ENCODE data around the gene MYF6.

DNA sequence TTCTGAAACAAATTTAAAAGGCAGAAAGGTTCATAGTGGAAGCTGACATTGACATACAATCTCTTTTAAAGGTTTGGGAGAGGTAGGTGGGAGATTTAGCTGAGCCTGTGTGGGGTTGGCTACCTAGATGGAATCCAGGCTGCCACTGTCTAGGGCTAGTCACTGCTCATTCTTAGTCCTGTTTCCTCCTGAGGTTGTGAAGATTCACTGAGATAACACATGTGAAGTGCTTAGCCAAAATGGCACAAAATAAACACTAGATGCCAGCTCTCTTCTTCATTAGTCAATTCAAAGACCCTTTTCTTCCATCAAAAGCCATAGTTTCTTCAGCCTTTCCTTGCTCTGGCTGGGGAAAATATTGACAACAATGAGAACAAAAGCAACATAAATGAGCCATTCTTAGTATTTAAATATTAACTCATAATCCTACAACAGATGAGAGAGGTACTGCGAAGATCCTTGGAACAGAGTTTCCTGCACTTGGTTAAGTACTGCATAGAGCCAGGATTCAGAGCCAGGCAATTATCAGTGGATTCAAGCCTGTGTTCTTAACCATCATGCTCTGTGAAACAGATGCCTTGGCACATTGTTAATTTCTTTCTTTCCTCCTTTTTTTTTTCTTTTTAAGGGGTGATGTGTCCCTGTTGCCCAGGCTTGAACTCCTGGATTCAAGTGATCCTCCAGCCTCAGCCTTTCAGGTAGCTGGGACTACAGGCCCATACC, 3.5 kb downstream of the MYF6 start:
- TF ChIP-seq, protein P1, sequence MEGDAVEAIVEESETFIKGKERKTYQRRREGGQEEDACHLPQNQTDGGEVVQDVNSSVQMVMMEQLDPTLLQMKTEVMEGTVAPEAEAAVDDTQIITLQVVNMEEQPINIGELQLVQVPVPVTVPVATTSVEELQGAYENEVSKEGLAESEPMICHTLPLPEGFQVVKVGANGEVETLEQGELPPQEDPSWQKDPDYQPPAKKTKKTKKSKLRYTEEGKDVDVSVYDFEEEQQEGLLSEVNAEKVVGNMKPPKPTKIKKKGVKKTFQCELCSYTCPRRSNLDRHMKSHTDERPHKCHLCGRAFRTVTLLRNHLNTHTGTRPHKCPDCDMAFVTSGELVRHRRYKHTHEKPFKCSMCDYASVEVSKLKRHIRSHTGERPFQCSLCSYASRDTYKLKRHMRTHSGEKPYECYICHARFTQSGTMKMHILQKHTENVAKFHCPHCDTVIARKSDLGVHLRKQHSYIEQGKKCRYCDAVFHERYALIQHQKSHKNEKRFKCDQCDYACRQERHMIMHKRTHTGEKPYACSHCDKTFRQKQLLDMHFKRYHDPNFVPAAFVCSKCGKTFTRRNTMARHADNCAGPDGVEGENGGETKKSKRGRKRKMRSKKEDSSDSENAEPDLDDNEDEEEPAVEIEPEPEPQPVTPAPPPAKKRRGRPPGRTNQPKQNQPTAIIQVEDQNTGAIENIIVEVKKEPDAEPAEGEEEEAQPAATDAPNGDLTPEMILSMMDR (IDR thresholded peaks at IDR 0.05; ENCODE audit: poor library complexity) = no peak
- no peak for TF ChIP-seq EZH2 (IDR thresholded peaks at IDR 0.05; ENCODE audit: borderline replicate concordance)
- TF ChIP-seq EZH2phosphoT487 (IDR thresholded peaks at IDR 0.05; ENCODE audit: low read depth, severe bottlenecking, unreplicated experiment) = no peak
